Measurements from ENCODE around the gene PKNOX2. TPM values are rescaled to one million over a fixed set of nuclear protein-coding genes. Genes with fewer than 3 reads are reported as not detected.

PKNOX2 gene
- total and polyA plus RNA-seq, 2 of the 8 experiments (the other 6 are each of a cell fraction or from before 2014, with no cell fraction given), result 2.0 TPM

GRCh38 chr11:125445731-125446130, 281.2 kb downstream of the PKNOX2 start:
- Histone ChIP-seq H3K23me2 (ENCODE audit: low read depth, low read length) (no peaks in the 10 kb centered on the region), H2AK5ac (ENCODE audit: low read depth, low read length) (no peak overlapping the region), H2BK20ac (ENCODE audit: low read length) (no peak overlapping the region), H3K4me2 (ENCODE audit: insufficient read depth in 1 of 2, low read depth in 2 of 2, low read length in 2 of 2) (no peak overlapping the region), H3K79me1 (ENCODE audit: low read depth, low read length) (no peaks in the 10 kb centered on the region), H3K36me3 (ENCODE audit: control insufficient read depth in 2 of 4, insufficient read depth in 4 of 4, low read length in 3 of 4) (peaks cover 0 to 16% (median 0%) of the 10 kb centered on the region in 4 experiments; a peak in 4 of 8 replicates), H3K27me3 (replicated peaks in 1 of 4; ENCODE audit: control insufficient read depth in 3 of 4, extremely low read depth in 1 of 4, insufficient read depth in 3 of 4, low read length in 3 of 4) (no peaks in the 10 kb centered on the region), H3K9ac (replicated peaks in 1 of 4; ENCODE audit: extremely low read depth in 1 of 4, low read depth in 3 of 4, low read length in 3 of 4) (no peak overlapping the region), H3K9me3 (ENCODE audit: insufficient read depth in 2 of 2, low read depth in 1 of 2, low read length in 1 of 2) (no peaks in the 10 kb centered on the region), H4K8ac (ENCODE audit: extremely low read depth, insufficient read depth, low read length) (no peak overlapping the region), H2BK15ac (ENCODE audit: low read length) (no peak overlapping the region), H3K27ac (ENCODE audit: low read depth, low read length) (no peak overlapping the region), H2BK120ac (replicated peaks; ENCODE audit: low read depth, low read length) (no peak overlapping the region), H3K14ac (ENCODE audit: insufficient read length) (no peak overlapping the region), H3K23ac (ENCODE audit: insufficient read length) (no peak overlapping the region), H4K91ac (replicated peaks; ENCODE audit: insufficient read length, low read length) (no peak overlapping the region), H3K18ac (ENCODE audit: extremely low read depth, low read length) (no peak overlapping the region), H3K4me3 (ENCODE audit: extremely low read depth in 1 of 4, insufficient read depth in 2 of 4, low read depth in 3 of 4, low read length in 4 of 4) (no peak overlapping the region), H2AFZ (ENCODE audit: low read length) (no peak overlapping the region), H2BK5ac (ENCODE audit: low read depth, low read length) (no peak overlapping the region), H4K5ac (ENCODE audit: insufficient read length, low read depth, low read length) (no peak overlapping the region), H3K79me2 (ENCODE audit: control insufficient read depth in 1 of 2, insufficient read depth in 2 of 2, low read length in 2 of 2) (no peaks in the 10 kb centered on the region), H3K4me1 (replicated peaks in 1 of 4; ENCODE audit: control insufficient read depth in 3 of 4, insufficient read depth in 4 of 4, low read length in 3 of 4) (peaks cover 19 to 37% (median 28%) of the 10 kb centered on the region in 4 experiments), H4K20me1 (replicated peaks in 1 of 2; ENCODE audit: control insufficient read depth in 1 of 2, insufficient read depth in 2 of 2, low read length in 2 of 2) (no peaks in the 10 kb centered on the region), H2BK12ac (ENCODE audit: low read depth, low read length) (no peak overlapping the region), H3K4ac (replicated peaks; ENCODE audit: insufficient read length, low read depth, low read length) (no peak overlapping the region), H3K56ac (replicated peaks; ENCODE audit: insufficient read length, low read depth, low read length) (no peak overlapping the region)
- FAIRE-seq (no peak), DNase-seq (ENCODE audit: low read depth in 1 of 2, low spot score in 2 of 2) (no peak)
- 92% methylated on average over 12 of the region's 12 CpGs; no CpG with 5 or more reads in 1 of the 2 experiments for WGBS, 2 experiments (ENCODE audit: extremely low coverage in 1 of 2, insufficient coverage in 1 of 2, insufficient read length in 1 of 2, insufficient replicate concordance in 2 of 2, low coverage in 1 of 2, low lambda C conversion rate in 2 of 2, missing lambda C conversion rate in 1 of 2)
- CTCF ChIA-PET (ENCODE audit: partially characterized antibody), result no interaction called here
- POLR2A ChIA-PET (ENCODE audit: partially characterized antibody), result no interaction called here
- no peak for TF ChIP-seq ZNF274 (IDR thresholded peaks at IDR 0.05; ENCODE audit: borderline replicate concordance, extremely low read depth, low read length)
- TF ChIP-seq SRF (IDR thresholded peaks at IDR 0.05; ENCODE audit: low read depth, low read length), result no peak
- TF ChIP-seq RNF2 (IDR thresholded peaks at IDR 0.05; ENCODE audit: borderline replicate concordance, low read depth, low read length, missing control alignments, poor library complexity, severe bottlenecking), result no peak
- no peak for TF ChIP-seq EGR1 (IDR thresholded peaks at IDR 0.05; ENCODE audit: borderline replicate concordance, low read depth, low read length)
- no peak for TF ChIP-seq TAF7 (optimal IDR thresholded peaks at IDR 0.05; ENCODE audit: borderline replicate concordance, low read depth, low read length)
- TF ChIP-seq TCF12 (IDR thresholded peaks at IDR 0.05; ENCODE audit: low read depth, low read length), result no peak

All from H1 (cell line).